IMR-90 (cell line): Measurements from ENCODE around the gene WNT10A. TPM values are rescaled to one million over a fixed set of nuclear protein-coding genes. Genes with fewer than 3 reads are reported as not detected.

ENCODE experiments used
- ATAC-seq: fragments of 200-7000 bp; cut with Tn5 transposase; 2 replicates; pipeline ENCODE4 v1.9.1; 2020; ENCODE audit warnings: low read depth, mild to moderate bottlenecking, moderate library complexity
- BruUV-seq: library from RNA; stranded (reverse); fragments of 400-500 nt; replicated peaks from 2 replicates; lab custom pipeline; 2021; lab: Mats Ljungman, UMichigan
- CTCF ChIA-PET: fragments of 300-600 bp; formaldehyde crosslinking; extraction: SDS; loops from one replicate; lab custom pipeline; 2021; ENCODE audit warnings: antibody characterized with exemption; lab: Yijun Ruan, JAX
- POLR2A ChIA-PET: fragments of 300-600 bp; sonication (Branson Sonifier 250); formaldehyde crosslinking; loops from one replicate; lab custom pipeline; 2022; ENCODE audit warnings: antibody characterized with exemption; ENCODE audit not compliant: unreplicated experiment; lab: Charles Lee
- DNase-seq: peaks from one replicate; pipeline ENCODE4 v3.0.0; 2013
- H2AFZ ChIP-seq: replicated peaks from 2 replicates; pipeline ENCODE3; 2013; ENCODE audit warnings: low read length, mild to moderate bottlenecking; ENCODE audit not compliant: poor library complexity
- H2AK5ac ChIP-seq: 2 replicates; pipeline ENCODE4 v1.6.1; 2013; ENCODE audit warnings: low read depth, low read length, inconsistent platforms
- H2AK9ac ChIP-seq: replicated peaks from 2 replicates; pipeline ENCODE3; 2013; ENCODE audit warnings: mild to moderate bottlenecking, low read depth, low read length, moderate library complexity; ENCODE audit not compliant: poor library complexity
- H2BK120ac ChIP-seq: 2 replicates; pipeline ENCODE4 v1.6.1; 2013; ENCODE audit warnings: low read depth, low read length, inconsistent platforms
- H2BK15ac ChIP-seq: 3 replicates; pipeline ENCODE4 v1.6.1; 2013; ENCODE audit warnings: low read depth, low read length, inconsistent platforms
- H2BK20ac ChIP-seq: 2 replicates; pipeline ENCODE4 v1.6.1; 2013; ENCODE audit warnings: low read depth, mild to moderate bottlenecking, inconsistent platforms, low read length, moderate library complexity
- H2BK5ac ChIP-seq: 2 replicates; pipeline ENCODE4 v1.6.1; 2013; ENCODE audit warnings: mild to moderate bottlenecking, low read depth, low read length, inconsistent platforms; ENCODE audit not compliant: poor library complexity, severe bottlenecking
- H3K14ac ChIP-seq: replicated peaks from 2 replicates; pipeline ENCODE4 v1.6.1; 2013; ENCODE audit warnings: low read depth, low read length, inconsistent platforms
- H3K18ac ChIP-seq: 2 replicates; pipeline ENCODE4 v1.6.1; 2013; ENCODE audit warnings: low read depth, low read length, control low read depth
- H3K23ac ChIP-seq: 2 replicates; pipeline ENCODE4 v1.6.1; 2013; ENCODE audit warnings: low read depth, low read length, inconsistent platforms
- H3K27ac ChIP-seq: 2 replicates; pipeline ENCODE4 v1.5.1; 2013; ENCODE audit warnings: mild to moderate bottlenecking, control low read depth, low read length; ENCODE audit not compliant: insufficient read depth
- H3K27me3 ChIP-seq: 2 replicates; pipeline ENCODE4 v1.6.1; 2013; ENCODE audit warnings: low read length; ENCODE audit not compliant: control insufficient read depth, insufficient read depth
- H3K36me3 ChIP-seq: 2 replicates; pipeline ENCODE4 v1.6.1; 2013; ENCODE audit warnings: low read length, mixed read lengths; ENCODE audit not compliant: control insufficient read depth, insufficient read depth
- H3K4ac ChIP-seq: 2 replicates; pipeline ENCODE4 v1.6.1; 2013; ENCODE audit warnings: low read depth, low read length, inconsistent platforms
- H3K4me1 ChIP-seq: 2 replicates; pipeline ENCODE4 v1.6.1; 2013; ENCODE audit warnings: low read length, mixed read lengths; ENCODE audit not compliant: control insufficient read depth, insufficient read depth
- H3K4me2 ChIP-seq: 2 replicates; pipeline ENCODE4 v1.6.1; 2013; ENCODE audit warnings: low read depth, mild to moderate bottlenecking, control low read depth, low read length, moderate library complexity
- H3K4me3 ChIP-seq: 2 replicates; pipeline ENCODE4 v1.5.1; 2013; ENCODE audit warnings: low read depth, mild to moderate bottlenecking, control low read depth, low read length, moderate library complexity; ENCODE audit not compliant: insufficient read depth
- H3K56ac ChIP-seq: 2 replicates; pipeline ENCODE4 v1.6.1; 2013; ENCODE audit warnings: low read length, inconsistent platforms; ENCODE audit not compliant: insufficient read depth; ENCODE audit errors: extremely low read depth
- H3K79me1 ChIP-seq, 2 experiments: 2 replicates each; pipeline ENCODE4 v1.6.1; 2013; ENCODE audit warnings: low read length in 2 of 2, inconsistent platforms in 1 of 2, low read depth in 1 of 2
- H3K9ac ChIP-seq: 2 replicates; pipeline ENCODE4 v1.6.1; 2013; ENCODE audit warnings: low read depth, low read length, control low read depth
- H3K9me1 ChIP-seq: 2 replicates; pipeline ENCODE4 v1.6.1; 2013; ENCODE audit warnings: low read length, inconsistent platforms; ENCODE audit not compliant: insufficient read depth
- H3K9me3 ChIP-seq: 2 replicates; pipeline ENCODE4 v1.6.1; 2013; ENCODE audit warnings: low read length; ENCODE audit not compliant: control insufficient read depth, insufficient read depth
- H4K20me1 ChIP-seq: 2 replicates; pipeline ENCODE4 v1.6.1; 2013; ENCODE audit warnings: low read length, inconsistent platforms; ENCODE audit not compliant: insufficient read depth
- H4K5ac ChIP-seq: 2 replicates; pipeline ENCODE4 v1.6.1; 2013; ENCODE audit warnings: mild to moderate bottlenecking, low read depth, low read length, control low read depth
- H4K8ac ChIP-seq, 2 experiments: 2 replicates each; pipeline ENCODE4 v1.6.1; 2013; ENCODE audit warnings: low read depth in 2 of 2, low read length in 2 of 2, control low read depth in 1 of 2, inconsistent platforms in 1 of 2
- H4K91ac ChIP-seq: 2 replicates; pipeline ENCODE4 v1.6.1; 2013; ENCODE audit warnings: low read depth, low read length, inconsistent platforms; ENCODE audit not compliant: insufficient read depth
- BHLHE40 ChIP-seq: fragments of 150-350 bp; IDR thresholded peaks from 2 replicates; pipeline ENCODE4 v1.6.1; 2016; ENCODE audit warnings: mild to moderate bottlenecking, low read depth, low read length
- CEBPB ChIP-seq: IDR thresholded peaks from 2 replicates; pipeline ENCODE4 v1.6.1; 2012; ENCODE audit warnings: low read depth, low read length, improper control_type of control experiment
- ELK1 ChIP-seq: fragments of 150-350 bp; IDR thresholded peaks from 2 replicates; pipeline ENCODE4 v1.6.1; 2016; ENCODE audit warnings: low read depth, mild to moderate bottlenecking, low read length, moderate library complexity, borderline replicate concordance
- MAFK ChIP-seq: IDR thresholded peaks from 2 replicates; pipeline ENCODE4 v1.6.1; 2012; ENCODE audit warnings: low read depth, low read length, improper control_type of control experiment
- RFX5 ChIP-seq: IDR thresholded peaks from 2 replicates; pipeline ENCODE4 v1.8.0; 2012; ENCODE audit warnings: low read depth, mild to moderate bottlenecking, low read length, moderate library complexity
- SMC3 ChIP-seq: fragments of 150-350 bp; IDR thresholded peaks from 2 replicates; pipeline ENCODE4 v1.6.1; 2016; ENCODE audit warnings: low read depth, mild to moderate bottlenecking, antibody characterized with exemption, low read length, moderate library complexity
- WGBS, 2 experiments: methylation state at CpG; one replicate each; pipeline versions ENCODE4 v1.1.5 to v1.1.7; 2013; ENCODE audit warnings: missing lambda C conversion rate in 2 of 2; ENCODE audit not compliant: insufficient read length in 1 of 2; ENCODE audit errors: extremely low coverage in 2 of 2; 5-methylcytosine and 5-hydroxymethylcytosine counted together
- dilution Hi-C: fragments of 300-500 bp; cut with HindIII; formaldehyde crosslinking; loops from one replicate; pipeline ENCODE4 v1.14.3; 2018; ENCODE audit warnings: low sequenced_read_pairs; ENCODE audit not compliant: unreplicated experiment
- in situ Hi-C: fragments of 300-500 bp; cut with MboI; formaldehyde crosslinking; loops from 3 replicates; pipeline ENCODE4 v1.14.3; 2019; ENCODE audit warnings: low sequenced_read_pairs, inconsistent platforms, mixed read lengths
- intact Hi-C: fragments of 100-400 bp; cut with micrococcal nuclease; formaldehyde crosslinking; loops from 2 replicates; pipeline ENCODE4 v1.10.0; 2022
- polyA plus RNA-seq, 3 experiments: library from polyadenylated mRNA; depleted of rRNA; stranded (reverse); fragments of >200 nt; gene quantifications; 2 replicates each; pipeline ENCODE4 v1.2.3, GENCODE V29; 2012; ENCODE audit warnings: low replicate concordance in 1 of 3
- total RNA-seq: library from RNA; depleted of rRNA; stranded (reverse); fragments of >200 nt; gene quantifications from 2 replicates; pipeline ENCODE4 v1.2.3, GENCODE V29; 2012
- TF ChIP-seq, protein P1 (sequence below): conservative IDR thresholded peaks from 2 replicates; pipeline ENCODE4 v1.5.1; 2012; ENCODE audit warnings: mild to moderate bottlenecking, low read depth, low read length, improper control_type of control experiment

WNT10A gene
- total and polyA plus RNA-seq, 2 of the 4 experiments (the other 2 are of a cell fraction): not detected

DNA sequence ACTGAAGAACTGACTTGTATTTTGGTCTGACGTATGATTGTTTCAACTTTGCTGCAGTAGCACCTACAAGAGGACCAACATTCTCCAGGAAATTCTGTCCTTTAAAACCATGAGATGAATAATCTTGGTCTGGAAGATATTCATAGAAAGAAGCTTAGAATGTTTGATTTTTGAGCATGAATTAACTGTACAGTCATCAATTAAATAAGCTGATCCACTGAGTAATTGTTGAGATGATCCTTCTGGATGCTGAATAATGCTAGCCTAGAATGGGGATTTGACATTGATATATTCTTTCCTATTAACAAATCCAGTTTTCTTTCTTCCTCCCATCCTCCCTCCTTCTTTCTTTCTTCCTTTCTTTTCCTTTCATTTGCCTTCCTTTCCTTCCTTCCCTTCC is 39.9 kb downstream of the WNT10A start:
- ATAC-seq: no peak
- Histone ChIP-seq H2BK120ac (no peak overlapping the region), H3K9me3 (peaks cover 3% of the 10 kb centered on the region; the same call in 1 of the 2 replicates), H2AK9ac (no peak overlapping the region), H3K4me2 (no peak overlapping the region), H3K56ac (no peak overlapping the region), H4K8ac (no peak overlapping the region), H2AK5ac (no peak overlapping the region), H2AFZ (no peak overlapping the region), H3K4ac (no peak overlapping the region), H2BK15ac (no peak overlapping the region), H3K9me1 (no peaks in the 10 kb centered on the region), H3K9ac (no peak overlapping the region), H3K14ac (no peak overlapping the region), H3K27me3 (peaks cover 13% of the 10 kb centered on the region), H3K4me1 (no peaks in the 10 kb centered on the region), H3K4me3 (no peak overlapping the region), H3K23ac (no peak overlapping the region), H4K20me1 (no peaks in the 10 kb centered on the region), H2BK5ac (no peak overlapping the region), H2BK20ac (no peak overlapping the region), H4K5ac (no peak overlapping the region), H3K36me3 (no peaks in the 10 kb centered on the region), H3K79me1 (no peaks in the 10 kb centered on the region), H3K18ac (no peak overlapping the region), H3K27ac (no peak overlapping the region), H4K91ac (no peak overlapping the region)
- dilution Hi-C loops (no loop called here), in situ Hi-C loops (no loop called here), intact Hi-C loops (no loop called here)
- CTCF ChIA-PET: no interaction called here
- TF ChIP-seq CEBPB (no peak), ELK1 (no peak), RFX5 (no peak), BHLHE40 (no peak), MAFK (no peak), SMC3 (no peak)
- TF ChIP-seq, protein P1, sequence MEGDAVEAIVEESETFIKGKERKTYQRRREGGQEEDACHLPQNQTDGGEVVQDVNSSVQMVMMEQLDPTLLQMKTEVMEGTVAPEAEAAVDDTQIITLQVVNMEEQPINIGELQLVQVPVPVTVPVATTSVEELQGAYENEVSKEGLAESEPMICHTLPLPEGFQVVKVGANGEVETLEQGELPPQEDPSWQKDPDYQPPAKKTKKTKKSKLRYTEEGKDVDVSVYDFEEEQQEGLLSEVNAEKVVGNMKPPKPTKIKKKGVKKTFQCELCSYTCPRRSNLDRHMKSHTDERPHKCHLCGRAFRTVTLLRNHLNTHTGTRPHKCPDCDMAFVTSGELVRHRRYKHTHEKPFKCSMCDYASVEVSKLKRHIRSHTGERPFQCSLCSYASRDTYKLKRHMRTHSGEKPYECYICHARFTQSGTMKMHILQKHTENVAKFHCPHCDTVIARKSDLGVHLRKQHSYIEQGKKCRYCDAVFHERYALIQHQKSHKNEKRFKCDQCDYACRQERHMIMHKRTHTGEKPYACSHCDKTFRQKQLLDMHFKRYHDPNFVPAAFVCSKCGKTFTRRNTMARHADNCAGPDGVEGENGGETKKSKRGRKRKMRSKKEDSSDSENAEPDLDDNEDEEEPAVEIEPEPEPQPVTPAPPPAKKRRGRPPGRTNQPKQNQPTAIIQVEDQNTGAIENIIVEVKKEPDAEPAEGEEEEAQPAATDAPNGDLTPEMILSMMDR: no peak
- DNase-seq: no peak
- POLR2A ChIA-PET: no interaction called here
- no TSS peak for BruUV-seq
- WGBS, 2 experiments: no CpG with 5 or more reads among the region's 1 CpG
